ENCODE results near the gene PPP1R14B.

PPP1R14B gene

DNA sequence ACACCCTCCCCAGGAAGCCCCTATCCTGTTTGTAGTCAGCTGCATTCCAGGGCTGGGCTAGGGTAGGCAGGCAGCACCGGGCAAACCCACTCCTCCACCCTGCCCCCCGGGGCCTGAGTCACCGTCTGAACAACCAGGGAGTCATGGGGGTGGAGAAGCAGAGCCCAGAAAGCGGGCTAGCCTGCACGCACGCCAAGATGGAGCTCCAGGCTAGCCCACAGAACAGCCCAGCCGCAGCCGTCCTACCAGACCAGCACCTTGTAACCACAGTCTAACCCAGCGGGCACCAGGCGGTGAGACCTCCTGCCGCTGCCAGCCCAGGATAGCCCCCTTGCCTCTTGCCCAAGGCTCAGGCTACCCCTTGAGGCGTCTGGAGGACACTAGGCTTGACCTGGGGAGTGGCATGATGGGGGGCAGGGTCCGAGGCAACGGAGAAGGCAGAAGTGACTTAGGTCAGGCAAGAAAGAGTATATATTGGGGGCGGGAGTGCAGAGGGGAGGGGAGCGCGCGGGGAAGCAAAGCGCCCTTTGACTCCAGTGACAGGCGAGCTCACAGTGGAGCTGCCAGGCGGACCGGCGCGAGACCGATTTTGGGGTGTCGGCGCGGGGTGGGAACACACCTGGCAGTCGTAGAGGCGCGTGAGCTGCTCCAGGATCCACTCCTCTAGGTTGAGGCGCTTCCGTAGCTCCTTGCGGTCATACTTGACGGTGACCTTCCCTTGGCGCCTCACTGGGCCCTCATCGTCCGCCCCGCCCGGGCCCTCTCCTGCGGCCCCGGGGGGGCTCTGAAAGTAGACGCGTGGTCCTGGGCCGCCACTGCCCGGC is 734 bp downstream of the PPP1R14B start:
- H3K9me3 ChIP-seq (ENCODE audit: control insufficient read depth in 5 of 5, low read length in 5 of 5) = no peaks in the 10 kb centered on the region
- H3K4me1 ChIP-seq (ENCODE audit: control insufficient read depth in 5 of 5, insufficient read depth in 5 of 5, low read length in 5 of 5) = peaks cover 2 to 63% (median 54%) of the 10 kb centered on the region in 5 donors
- H3K9ac ChIP-seq (ENCODE audit: low read length in 5 of 5) = peak overlapping the region in 4 of 5 donors; percentile 54 to 75 (median 62)
- H3K27ac ChIP-seq (ENCODE audit: low read depth, low read length) = peak overlapping the region; percentile 89
- H3K27me3 ChIP-seq (ENCODE audit: control insufficient read depth in 5 of 5, insufficient read depth in 4 of 5, low read length in 5 of 5) = peaks cover 0 to 2% (median 0%) of the 10 kb centered on the region in 5 donors
- peaks cover 0 to 14% (median 11%) of the 10 kb centered on the region in 5 donors for H3K36me3 ChIP-seq (ENCODE audit: control insufficient read depth in 5 of 5, insufficient read depth in 5 of 5, low read length in 5 of 5)
- H3K4me3 ChIP-seq (ENCODE audit: low read depth in 1 of 5, low read length in 5 of 5) = peak overlapping the region; percentile 63 to 73 (median 72)

DNA sequence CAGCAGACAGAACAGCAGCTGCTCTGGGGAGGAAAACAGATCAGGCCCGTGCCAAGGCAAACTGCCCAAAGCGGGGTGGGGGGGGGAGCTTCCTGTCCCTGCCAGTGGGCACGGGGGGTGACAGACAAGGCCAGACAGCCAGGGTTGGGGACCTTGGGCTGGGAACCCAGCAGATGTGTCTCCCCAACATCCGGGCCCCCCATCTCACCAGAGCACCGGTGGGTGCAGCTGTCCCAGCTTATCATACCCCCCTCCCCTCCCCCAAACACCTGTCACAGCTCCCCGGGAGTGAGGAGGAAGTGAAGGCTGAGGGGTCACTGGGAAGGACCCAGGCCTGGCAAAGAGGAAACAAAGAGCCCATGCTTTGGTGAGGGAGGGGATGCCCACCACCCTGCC is 1.3 kb downstream of the PPP1R14B start:
- H3K4me3 ChIP-seq (ENCODE audit: low read depth in 1 of 5, low read length in 5 of 5) = peak overlapping the region; percentile 56 to 73 (median 68)
- H3K9me3 ChIP-seq (ENCODE audit: control insufficient read depth in 5 of 5, low read length in 5 of 5) = no peaks in the 10 kb centered on the region
- peaks cover 0 to 15% (median 11%) of the 10 kb centered on the region in 5 donors for H3K36me3 ChIP-seq (ENCODE audit: control insufficient read depth in 5 of 5, insufficient read depth in 5 of 5, low read length in 5 of 5)
- H3K9ac ChIP-seq (ENCODE audit: low read length in 5 of 5) = peak overlapping the region in 3 of 5 donors; percentile 54 to 75 (median 60)
- H3K27ac ChIP-seq (ENCODE audit: low read depth, low read length) = peak overlapping the region; percentile 89
- H3K4me1 ChIP-seq (ENCODE audit: control insufficient read depth in 5 of 5, insufficient read depth in 5 of 5, low read length in 5 of 5) = peaks cover 8 to 60% (median 50%) of the 10 kb centered on the region in 5 donors
- peaks cover 0 to 7% (median 0%) of the 10 kb centered on the region in 5 donors for H3K27me3 ChIP-seq (ENCODE audit: control insufficient read depth in 5 of 5, insufficient read depth in 4 of 5, low read length in 5 of 5)

DNA sequence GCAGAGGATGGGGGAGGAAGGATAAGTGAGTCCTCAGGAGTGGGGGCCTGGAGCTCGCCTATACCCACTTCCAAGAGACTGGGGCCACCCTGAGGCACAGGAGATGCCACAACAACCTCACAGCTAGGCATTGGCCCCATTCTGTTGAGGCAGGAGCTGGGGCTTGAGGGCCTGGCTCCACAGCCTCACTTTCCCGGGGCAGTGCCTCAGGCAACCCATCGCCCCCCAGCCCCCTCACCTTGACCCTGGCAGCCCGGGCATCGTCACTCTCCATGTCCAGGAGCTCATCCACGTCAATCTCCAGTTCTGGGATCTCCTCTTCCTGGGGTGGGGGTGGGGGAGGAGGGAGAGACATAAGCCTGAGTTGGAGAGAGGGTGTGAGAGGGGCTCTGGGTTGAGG is 1.8 kb downstream of the PPP1R14B start:
- H3K27ac ChIP-seq (ENCODE audit: low read depth, low read length) = peak overlapping the region; percentile 89
- H3K27me3 ChIP-seq (ENCODE audit: control insufficient read depth in 5 of 5, insufficient read depth in 4 of 5, low read length in 5 of 5) = peaks cover 0 to 7% (median 0%) of the 10 kb centered on the region in 5 donors
- H3K9ac ChIP-seq (ENCODE audit: low read length in 5 of 5) = peak overlapping the region in 4 of 5 donors; percentile 51 to 75 (median 57)
- peaks cover 0 to 15% (median 11%) of the 10 kb centered on the region in 5 donors for H3K36me3 ChIP-seq (ENCODE audit: control insufficient read depth in 5 of 5, insufficient read depth in 5 of 5, low read length in 5 of 5)
- no peaks in the 10 kb centered on the region for H3K9me3 ChIP-seq (ENCODE audit: control insufficient read depth in 5 of 5, low read length in 5 of 5)
- peaks cover 10 to 65% (median 53%) of the 10 kb centered on the region in 5 donors for H3K4me1 ChIP-seq (ENCODE audit: control insufficient read depth in 5 of 5, insufficient read depth in 5 of 5, low read length in 5 of 5)
- H3K4me3 ChIP-seq (ENCODE audit: low read depth in 1 of 5, low read length in 5 of 5) = peak overlapping the region; percentile 35 to 73 (median 68)

DNA sequence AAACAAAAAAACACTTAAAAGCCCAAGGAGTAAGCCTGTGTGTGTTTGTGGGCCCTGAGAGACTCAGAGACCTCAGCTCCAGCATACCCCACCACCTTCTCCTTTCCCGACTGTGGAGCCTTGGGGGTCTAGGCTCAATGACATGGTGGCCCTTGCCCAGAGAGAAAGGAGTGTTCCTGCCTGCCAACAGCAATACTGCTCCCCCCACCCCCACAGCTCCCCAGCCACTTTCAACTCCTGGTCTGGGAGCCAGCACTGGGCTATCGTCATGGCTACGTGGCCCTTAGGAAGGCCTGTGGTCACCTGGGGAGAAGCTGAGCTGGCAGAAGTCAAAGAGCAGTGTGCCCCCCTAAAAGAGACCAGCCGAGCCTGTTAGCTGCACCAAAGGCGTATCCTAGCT is 2.6 kb downstream of the PPP1R14B start:
- peaks cover 0 to 16% (median 12%) of the 10 kb centered on the region in 5 donors for H3K36me3 ChIP-seq (ENCODE audit: control insufficient read depth in 5 of 5, insufficient read depth in 5 of 5, low read length in 5 of 5)
- peaks cover 10 to 70% (median 53%) of the 10 kb centered on the region in 5 donors for H3K4me1 ChIP-seq (ENCODE audit: control insufficient read depth in 5 of 5, insufficient read depth in 5 of 5, low read length in 5 of 5)
- H3K4me3 ChIP-seq (ENCODE audit: low read depth in 1 of 5, low read length in 5 of 5) = no peak overlapping the region
- H3K9ac ChIP-seq (ENCODE audit: low read length in 5 of 5) = no peak overlapping the region
- H3K9me3 ChIP-seq (ENCODE audit: control insufficient read depth in 5 of 5, low read length in 5 of 5) = no peaks in the 10 kb centered on the region
- H3K27me3 ChIP-seq (ENCODE audit: control insufficient read depth in 5 of 5, insufficient read depth in 4 of 5, low read length in 5 of 5) = peaks cover 0 to 7% (median 0%) of the 10 kb centered on the region in 5 donors
- peak overlapping the region; percentile 54 for H3K27ac ChIP-seq (ENCODE audit: low read depth, low read length)

DNA sequence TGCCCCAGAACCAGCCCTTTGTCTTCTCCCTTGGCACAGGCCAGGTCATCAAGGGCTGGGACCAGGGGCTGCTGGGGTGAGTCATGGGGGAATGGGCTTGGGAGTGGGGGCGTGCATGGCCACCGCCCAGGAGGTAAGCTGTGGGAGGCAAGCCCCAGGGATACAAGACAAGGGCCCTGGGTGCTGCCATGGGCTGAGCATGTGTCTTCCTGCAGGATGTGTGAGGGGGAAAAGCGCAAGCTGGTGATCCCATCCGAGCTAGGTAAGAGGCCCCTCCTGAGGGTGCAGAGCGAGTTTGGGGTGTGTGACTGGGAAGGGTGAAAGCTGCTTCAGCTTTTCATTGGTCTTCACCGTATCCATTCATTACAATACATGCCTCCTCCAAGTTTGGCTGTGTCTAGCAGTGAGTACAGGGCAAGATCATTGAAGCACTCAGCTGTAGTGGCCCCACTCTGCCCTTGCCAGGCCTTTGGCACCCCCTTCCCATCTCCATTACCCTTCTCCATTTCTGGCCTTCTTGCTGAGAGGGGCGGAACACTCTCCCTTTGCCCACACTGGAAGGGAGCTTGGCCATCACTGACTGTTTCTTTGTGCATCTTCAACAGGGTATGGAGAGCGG is 3.4 kb downstream of the PPP1R14B start:
- peaks cover 0 to 23% (median 20%) of the 10 kb centered on the region in 5 donors for H3K36me3 ChIP-seq (ENCODE audit: control insufficient read depth in 5 of 5, insufficient read depth in 5 of 5, low read length in 5 of 5)
- H3K4me3 ChIP-seq (ENCODE audit: low read depth in 1 of 5, low read length in 5 of 5) = no peak overlapping the region
- peaks cover 10 to 70% (median 53%) of the 10 kb centered on the region in 5 donors for H3K4me1 ChIP-seq (ENCODE audit: control insufficient read depth in 5 of 5, insufficient read depth in 5 of 5, low read length in 5 of 5)
- no peaks in the 10 kb centered on the region for H3K9me3 ChIP-seq (ENCODE audit: control insufficient read depth in 5 of 5, low read length in 5 of 5)
- H3K27ac ChIP-seq (ENCODE audit: low read depth, low read length) = peak overlapping the region; percentile 54
- peak overlapping the region in 1 of 5 donors; percentile 39 for H3K9ac ChIP-seq (ENCODE audit: low read length in 5 of 5)
- peaks cover 0 to 7% (median 0%) of the 10 kb centered on the region in 5 donors for H3K27me3 ChIP-seq (ENCODE audit: control insufficient read depth in 5 of 5, insufficient read depth in 4 of 5, low read length in 5 of 5)

DNA sequence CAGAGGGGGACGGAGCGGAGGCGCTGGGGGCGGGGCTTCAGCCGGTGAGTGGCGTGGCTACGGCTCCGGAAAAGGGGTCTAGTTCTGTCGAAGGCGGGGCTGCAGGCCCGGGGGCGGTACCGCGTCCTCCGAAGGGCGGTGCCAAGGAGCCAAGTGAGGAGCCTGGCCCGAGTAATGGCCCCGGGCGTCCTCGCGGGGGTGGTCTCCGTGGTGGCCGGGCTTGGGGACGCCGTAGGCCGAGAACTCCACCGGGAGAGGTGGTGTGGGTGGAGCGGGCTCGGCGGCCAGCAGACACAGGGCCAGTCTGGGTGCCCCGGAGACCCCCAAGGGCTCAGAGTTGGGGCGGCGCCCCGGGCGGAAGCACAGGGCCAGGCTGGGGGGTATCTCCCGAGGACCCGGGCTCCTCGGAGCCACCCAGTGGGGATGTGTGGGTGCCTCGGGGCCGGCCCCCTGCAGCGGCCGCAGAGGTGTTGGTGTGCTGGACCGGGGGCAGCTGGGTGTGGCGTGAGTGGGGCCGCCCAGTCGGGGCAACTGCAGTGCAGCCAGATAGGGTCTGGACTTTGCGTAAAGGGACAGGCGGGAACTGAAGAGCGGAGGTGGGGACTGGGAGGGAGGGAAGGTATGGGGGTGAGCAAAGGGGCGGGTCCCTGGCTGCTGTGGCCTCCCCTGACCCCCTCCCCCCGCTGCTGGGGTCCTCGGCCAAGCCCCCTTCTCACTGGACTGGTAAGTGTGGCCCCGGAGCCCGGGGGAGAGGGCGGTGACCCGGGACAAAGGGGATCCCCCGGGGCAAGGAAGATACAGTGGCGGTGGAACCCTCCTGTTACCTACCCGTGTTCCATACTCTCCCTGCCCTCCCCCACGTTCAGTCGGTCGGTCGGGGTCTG is 5.0 kb downstream of the PPP1R14B start:
- Histone ChIP-seq H3K27ac (ENCODE audit: low read depth, low read length) (peak overlapping the region; percentile 99), H3K9me3 (ENCODE audit: control insufficient read depth in 5 of 5, low read length in 5 of 5) (no peaks in the 10 kb centered on the region), H3K36me3 (ENCODE audit: control insufficient read depth in 5 of 5, insufficient read depth in 5 of 5, low read length in 5 of 5) (peaks cover 0 to 39% (median 34%) of the 10 kb centered on the region in 5 donors), H3K9ac (ENCODE audit: low read length in 5 of 5) (peak overlapping the region in 4 of 5 donors; percentile 77 to 88 (median 82)), H3K4me3 (ENCODE audit: low read depth in 1 of 5, low read length in 5 of 5) (peak overlapping the region; percentile 29 to 86 (median 79)), H3K4me1 (ENCODE audit: control insufficient read depth in 5 of 5, insufficient read depth in 5 of 5, low read length in 5 of 5) (peaks cover 7 to 62% (median 42%) of the 10 kb centered on the region in 5 donors), H3K27me3 (ENCODE audit: control insufficient read depth in 5 of 5, insufficient read depth in 4 of 5, low read length in 5 of 5) (peaks cover 0 to 7% (median 0%) of the 10 kb centered on the region in 5 donors)

DNA sequence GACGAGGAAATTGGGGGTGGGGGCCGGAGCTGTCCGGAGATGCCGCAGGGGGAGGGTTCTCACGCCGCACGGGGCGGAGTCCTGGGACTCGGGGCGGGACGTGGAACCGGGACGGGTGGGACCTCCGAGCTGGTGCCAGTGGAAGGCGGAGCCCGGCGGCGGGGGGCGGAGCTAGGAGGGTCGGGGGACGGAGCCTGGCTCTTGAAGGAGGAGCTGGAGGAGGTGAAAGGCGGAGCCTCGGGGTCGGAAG is 5.6 kb downstream of the PPP1R14B start:
- H3K4me1 ChIP-seq (ENCODE audit: control insufficient read depth in 5 of 5, insufficient read depth in 5 of 5, low read length in 5 of 5) = peaks cover 7 to 61% (median 40%) of the 10 kb centered on the region in 5 donors
- peak overlapping the region in 4 of 5 donors; percentile 75 to 86 (median 82) for H3K4me3 ChIP-seq (ENCODE audit: low read depth in 1 of 5, low read length in 5 of 5)
- H3K9ac ChIP-seq (ENCODE audit: low read length in 5 of 5) = peak overlapping the region in 4 of 5 donors; percentile 72 to 95 (median 91)
- H3K27ac ChIP-seq (ENCODE audit: low read depth, low read length) = peak overlapping the region; percentile 99
- H3K9me3 ChIP-seq (ENCODE audit: control insufficient read depth in 5 of 5, low read length in 5 of 5) = no peaks in the 10 kb centered on the region
- peaks cover 0 to 39% (median 34%) of the 10 kb centered on the region in 5 donors for H3K36me3 ChIP-seq (ENCODE audit: control insufficient read depth in 5 of 5, insufficient read depth in 5 of 5, low read length in 5 of 5)
- peaks cover 0 to 7% (median 0%) of the 10 kb centered on the region in 5 donors for H3K27me3 ChIP-seq (ENCODE audit: control insufficient read depth in 5 of 5, insufficient read depth in 4 of 5, low read length in 5 of 5)

DNA sequence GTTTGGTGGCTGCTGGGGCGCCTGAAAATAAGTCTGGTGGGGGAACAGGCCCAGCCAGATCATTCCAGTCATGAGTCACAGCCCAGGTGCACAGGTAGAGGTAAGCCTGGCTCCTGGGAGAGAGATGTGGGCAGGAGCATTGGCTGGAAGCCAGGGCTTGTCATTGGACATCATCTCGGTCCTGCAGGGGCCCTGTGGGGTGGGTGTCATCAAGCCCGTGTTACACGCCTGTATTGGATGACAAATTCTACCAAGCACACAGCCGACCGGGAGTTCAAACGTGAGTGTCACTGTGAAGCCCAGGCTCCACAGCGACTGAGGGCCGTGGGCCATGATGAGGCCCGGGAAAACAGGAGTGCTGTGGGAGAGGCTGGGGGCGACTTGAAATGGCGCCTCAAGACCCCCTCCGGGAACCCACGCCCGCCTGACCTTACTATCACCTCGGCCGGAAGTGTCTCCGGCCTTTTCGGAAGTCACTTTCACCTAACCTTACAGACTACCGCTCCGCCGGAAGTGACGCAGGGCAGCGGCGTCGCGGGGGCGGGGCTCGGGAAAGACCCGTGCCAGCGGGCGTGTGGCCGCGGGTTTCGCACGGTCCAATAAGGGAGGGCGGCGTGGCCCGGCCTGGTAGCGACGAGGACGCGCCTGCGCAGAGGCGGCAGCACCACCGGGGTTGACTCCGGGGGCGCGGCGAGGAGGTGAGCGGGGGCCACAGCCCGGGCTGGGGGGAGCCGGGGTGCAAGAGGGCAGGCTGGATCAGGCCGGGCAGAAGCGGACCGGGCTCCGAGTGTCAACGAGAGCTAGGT is 6.1 kb downstream of the PPP1R14B start, which contains the start of gene FKBP2:
FKBP2 (plus strand) TSS at position 661 of the 806 bp plus-strand sequence. CDS start 1,293 bp downstream, outside the sequence.
- Histone ChIP-seq H3K4me1 (ENCODE audit: control insufficient read depth in 5 of 5, insufficient read depth in 5 of 5, low read length in 5 of 5) (peaks cover 8 to 61% (median 40%) of the 10 kb centered on the region in 5 donors), H3K9me3 (ENCODE audit: control insufficient read depth in 5 of 5, low read length in 5 of 5) (no peaks in the 10 kb centered on the region)

More for the DNA sequence above, 6.1 kb downstream of the PPP1R14B start, which contains the start of gene FKBP2:
- Histone ChIP-seq H3K27me3 (ENCODE audit: control insufficient read depth in 5 of 5, insufficient read depth in 4 of 5, low read length in 5 of 5) (peaks cover 0 to 7% (median 0%) of the 10 kb centered on the region in 5 donors), H3K36me3 (ENCODE audit: control insufficient read depth in 5 of 5, insufficient read depth in 5 of 5, low read length in 5 of 5) (peaks cover 0 to 42% (median 34%) of the 10 kb centered on the region in 5 donors), H3K27ac (ENCODE audit: low read depth, low read length) (peak within 1 kb of the TSS; percentile 99), H3K4me3 (ENCODE audit: low read depth in 1 of 5, low read length in 5 of 5) (peak within 1 kb of the TSS; percentile 75 to 86 (median 84)), H3K9ac (ENCODE audit: low read length in 5 of 5) (peak within 1 kb of the TSS; percentile 79 to 95 (median 90))

Data from subcutaneous abdominal adipose tissue (tissue), 5 donors.